GM13977 (cell line): ENCODE data around the gene SCP2.
A peak's percentile ranks its signal among the peaks of the same experiment; 100 is the strongest.

Experiments used
- DNase-seq: peaks from one replicate; pipeline ENCODE4 v3.0.0; 2012; ENCODE audit warnings: low spot score
- in situ Hi-C: fragments of 300-500 bp; cut with MboI; formaldehyde crosslinking; loops from one replicate; pipeline ENCODE4 v1.12.0; 2022; ENCODE audit warnings: low sequenced_read_pairs, low pct_unique_long_range_greater_than_20kb, mixed read lengths, inconsistent platforms; ENCODE audit not compliant: unreplicated experiment
- TF ChIP-seq, protein P1 (sequence below): IDR thresholded peaks from 2 replicates; pipeline ENCODE4 v1.5.1; 2012; ENCODE audit warnings: mild to moderate bottlenecking, control low read depth; ENCODE audit not compliant: insufficient read depth; ENCODE audit errors: extremely low read depth, missing control alignments

The SCP2 gene

DNA sequence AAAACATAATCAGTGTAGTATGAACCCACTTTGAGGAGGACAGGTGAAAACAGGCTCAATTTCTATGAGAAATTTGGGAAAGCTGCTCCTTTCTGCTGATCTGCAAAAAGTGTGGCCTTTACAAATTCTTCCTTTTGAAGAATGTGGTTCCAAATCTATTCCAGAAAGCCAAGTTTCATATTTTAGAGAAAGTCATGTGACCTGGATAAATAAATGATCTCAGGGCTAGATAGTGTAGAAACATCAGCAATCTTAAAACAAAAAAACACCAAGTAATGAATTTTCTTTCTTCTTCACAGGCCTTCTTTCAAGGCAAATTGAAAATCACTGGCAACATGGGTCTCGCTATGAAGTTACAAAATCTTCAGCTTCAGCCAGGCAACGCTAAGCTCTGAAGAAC lies 123.2 kb downstream of the SCP2 start:
- in situ Hi-C loops = no loop called here
- no peak for DNase-seq
- TF ChIP-seq, protein P1, sequence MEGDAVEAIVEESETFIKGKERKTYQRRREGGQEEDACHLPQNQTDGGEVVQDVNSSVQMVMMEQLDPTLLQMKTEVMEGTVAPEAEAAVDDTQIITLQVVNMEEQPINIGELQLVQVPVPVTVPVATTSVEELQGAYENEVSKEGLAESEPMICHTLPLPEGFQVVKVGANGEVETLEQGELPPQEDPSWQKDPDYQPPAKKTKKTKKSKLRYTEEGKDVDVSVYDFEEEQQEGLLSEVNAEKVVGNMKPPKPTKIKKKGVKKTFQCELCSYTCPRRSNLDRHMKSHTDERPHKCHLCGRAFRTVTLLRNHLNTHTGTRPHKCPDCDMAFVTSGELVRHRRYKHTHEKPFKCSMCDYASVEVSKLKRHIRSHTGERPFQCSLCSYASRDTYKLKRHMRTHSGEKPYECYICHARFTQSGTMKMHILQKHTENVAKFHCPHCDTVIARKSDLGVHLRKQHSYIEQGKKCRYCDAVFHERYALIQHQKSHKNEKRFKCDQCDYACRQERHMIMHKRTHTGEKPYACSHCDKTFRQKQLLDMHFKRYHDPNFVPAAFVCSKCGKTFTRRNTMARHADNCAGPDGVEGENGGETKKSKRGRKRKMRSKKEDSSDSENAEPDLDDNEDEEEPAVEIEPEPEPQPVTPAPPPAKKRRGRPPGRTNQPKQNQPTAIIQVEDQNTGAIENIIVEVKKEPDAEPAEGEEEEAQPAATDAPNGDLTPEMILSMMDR = no peak

DNA sequence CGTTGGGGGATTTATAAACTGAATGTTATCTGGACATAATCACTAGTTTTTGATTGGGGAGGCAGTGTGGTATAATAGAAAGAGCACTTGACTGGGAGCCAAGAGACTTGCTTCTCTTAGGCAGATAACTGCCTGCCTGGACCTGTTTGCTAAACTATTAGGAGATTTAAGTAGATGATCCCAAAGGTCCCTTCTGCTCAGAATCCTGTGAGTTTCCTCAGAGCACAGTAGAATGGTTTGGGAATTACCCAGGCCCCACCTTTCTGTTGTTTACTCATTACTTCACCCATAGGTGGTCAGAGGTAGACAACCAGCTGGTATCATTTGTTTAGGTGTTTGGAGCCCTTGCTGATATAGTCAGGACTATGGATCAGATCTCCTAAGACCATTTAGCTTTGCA lies 124.6 kb downstream of the SCP2 start:
- in situ Hi-C loops = no loop called here
- TF ChIP-seq, protein P1 = no peak
- DNase-seq = no peak

DNA sequence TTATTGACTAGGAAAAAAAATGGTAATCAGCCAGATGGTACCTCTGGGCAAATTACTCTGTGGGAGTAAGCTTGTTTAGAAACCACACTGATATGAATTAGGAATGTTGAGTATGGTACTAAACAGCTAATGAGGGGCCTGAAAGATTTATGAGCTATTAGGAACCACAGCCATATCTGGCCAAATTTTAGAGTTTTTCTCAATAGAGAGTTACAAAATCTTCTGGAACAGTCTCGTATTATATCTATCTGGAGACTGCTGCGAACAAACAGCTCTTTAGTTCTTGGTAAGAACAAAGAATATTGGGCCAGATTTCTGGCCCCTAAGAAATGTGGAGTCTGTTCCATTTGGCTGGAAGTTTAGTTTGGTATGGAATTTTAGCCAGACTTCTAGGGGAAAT lies 130.1 kb downstream of the SCP2 start:
- no peak for DNase-seq
- in situ Hi-C loops = no loop called here
- TF ChIP-seq, protein P1 = no peak

DNA sequence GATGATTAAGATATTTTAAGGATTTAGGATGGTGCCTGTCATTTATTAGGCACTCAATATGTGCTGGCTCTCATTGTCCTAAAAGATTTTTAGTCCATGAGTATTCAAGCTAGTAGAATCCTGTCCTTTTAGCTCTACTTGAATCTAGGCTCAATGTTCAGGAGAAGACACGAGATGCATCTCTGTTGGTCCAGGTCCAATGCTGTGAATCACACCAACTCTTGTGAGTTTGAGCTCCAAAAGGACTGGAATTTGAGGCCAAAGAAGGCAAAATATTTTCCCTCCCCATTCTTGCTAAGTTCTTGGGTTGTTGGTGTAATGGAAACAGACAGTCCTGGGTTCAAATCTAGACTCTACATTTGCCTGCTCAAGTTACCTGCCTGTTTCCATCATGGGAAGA lies 133.5 kb downstream of the SCP2 start:
- TF ChIP-seq, protein P1 = no peak
- in situ Hi-C loops = no loop called here

DNA sequence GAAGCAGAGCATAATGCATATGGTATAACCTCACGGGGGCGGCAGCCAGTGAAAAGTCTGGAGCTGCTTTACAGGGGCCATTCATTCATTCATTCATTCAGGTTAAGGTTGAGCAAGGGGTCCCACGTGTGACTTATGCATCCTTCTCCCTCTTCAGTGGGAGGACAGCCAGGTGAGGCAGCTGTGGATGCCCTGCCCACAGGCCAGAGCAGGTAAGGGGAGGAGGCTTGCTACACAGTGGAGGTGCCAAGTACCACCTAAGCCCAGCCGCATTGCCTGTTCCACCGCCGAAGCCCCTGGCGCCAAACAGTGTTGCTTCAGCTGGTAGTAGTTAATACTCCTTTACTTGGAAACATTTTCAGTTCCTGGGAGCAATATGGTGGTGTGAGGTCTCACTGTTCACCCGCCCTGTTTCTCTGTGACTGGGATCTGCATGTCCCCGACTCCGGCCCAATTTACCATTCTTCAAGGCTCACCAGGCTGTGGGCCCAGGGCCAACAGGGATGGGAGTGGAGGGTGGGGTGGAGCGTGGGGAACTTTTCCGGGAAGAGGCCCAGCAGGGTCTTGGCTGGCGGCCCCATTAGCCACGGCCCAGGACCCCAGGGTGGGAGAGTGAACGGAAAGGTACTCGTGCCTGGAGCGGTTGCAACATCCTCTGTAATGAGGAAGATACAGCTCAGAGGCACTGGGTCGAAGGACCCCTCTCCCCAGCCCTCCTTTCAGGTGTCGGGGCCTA lies 134.2 kb downstream of the SCP2 start:
- no peak for DNase-seq
- TF ChIP-seq, protein P1 = no peak
- in situ Hi-C loops = no loop called here

More for the DNA sequence above, 133.5 kb downstream of the SCP2 start:
- DNase-seq = no peak

DNA sequence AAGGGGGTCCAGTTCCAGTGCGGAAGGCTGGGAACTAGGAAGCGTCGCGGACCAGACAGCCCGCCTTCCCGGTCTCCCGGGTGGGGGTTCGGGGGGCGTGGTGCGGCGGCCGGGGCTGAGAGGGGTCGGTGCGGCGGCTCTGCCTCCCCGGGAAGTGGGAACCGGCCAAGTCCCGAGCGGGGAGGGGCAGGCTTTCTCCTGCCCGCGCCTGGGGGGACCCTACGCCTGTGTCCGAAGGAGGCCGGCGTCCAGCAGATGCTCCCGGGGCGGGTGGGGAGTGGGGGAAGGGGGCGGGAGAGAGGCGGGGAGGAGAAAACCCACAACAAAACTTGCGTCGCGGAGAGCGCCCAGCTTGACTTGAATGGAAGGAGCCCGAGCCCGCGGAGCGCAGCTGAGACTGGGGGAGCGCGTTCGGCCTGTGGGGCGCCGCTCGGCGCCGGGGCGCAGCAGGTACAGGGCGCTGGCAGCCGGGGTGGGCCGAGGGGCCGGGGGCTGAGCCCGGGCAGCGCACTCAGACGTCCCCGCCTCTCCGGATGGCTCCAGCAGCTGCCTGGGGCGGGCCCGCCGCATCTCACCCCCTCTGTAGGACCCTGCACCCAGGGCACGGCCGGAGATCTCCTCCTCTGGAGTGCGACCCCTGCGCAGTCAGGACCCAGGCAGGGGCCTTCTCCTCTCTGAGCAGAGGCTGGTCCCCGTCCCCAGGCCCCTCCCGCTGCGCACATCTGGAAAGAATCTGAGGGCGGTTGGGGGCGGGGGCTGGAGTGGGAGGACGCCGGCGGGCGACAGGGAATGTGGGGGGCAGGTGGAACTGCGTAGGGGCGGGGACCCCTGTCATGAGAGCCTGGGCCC lies 135.0 kb downstream of the SCP2 start, which contains the start of gene PODN:
Gene PODN (plus strand): TSS at position 355 of the 849 bp plus-strand sequence. CDS start 7,643 bp downstream, outside the sequence.
- peak; percentile 60 for DNase-seq

More for the DNA sequence above, 135.0 kb downstream of the SCP2 start, which contains the start of gene PODN:
- in situ Hi-C loops = no loop called here
- TF ChIP-seq, protein P1 = no peak
